ENCODE measurements around the gene NLRP2B.
"Not testable (repeated sequence)": the region's sequence is repeated elsewhere in the genome, so short reads cannot be mapped to it uniquely, and the experiment has no call there.

Gene NLRP2B

DNA sequence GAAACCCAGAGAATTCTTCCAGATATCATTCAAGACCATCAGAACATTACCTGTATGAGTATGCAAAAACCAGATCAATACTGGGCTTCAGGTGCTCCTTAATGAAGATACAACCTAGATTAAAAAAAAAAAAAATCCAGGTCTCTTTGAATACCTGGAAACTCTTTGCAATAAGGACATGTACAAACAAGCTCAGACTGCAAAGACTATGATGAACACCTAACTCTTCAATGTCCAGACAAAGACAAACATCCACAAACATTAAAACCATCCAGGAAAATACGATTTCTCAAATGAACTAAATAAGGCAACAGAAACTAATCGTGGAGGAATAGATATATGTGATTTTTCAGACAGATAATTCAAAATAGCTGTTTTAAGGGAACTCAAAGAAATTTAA, 38.7 kb downstream of the NLRP2B start:
- no peak for DNase-seq
- no peak for TF ChIP-seq GATA1 (IDR thresholded peaks at IDR 0.05; ENCODE audit: low read depth, low read length)
- TF ChIP-seq POLR2A (IDR thresholded peaks at IDR 0.05; ENCODE audit: low read length): no peak

DNA sequence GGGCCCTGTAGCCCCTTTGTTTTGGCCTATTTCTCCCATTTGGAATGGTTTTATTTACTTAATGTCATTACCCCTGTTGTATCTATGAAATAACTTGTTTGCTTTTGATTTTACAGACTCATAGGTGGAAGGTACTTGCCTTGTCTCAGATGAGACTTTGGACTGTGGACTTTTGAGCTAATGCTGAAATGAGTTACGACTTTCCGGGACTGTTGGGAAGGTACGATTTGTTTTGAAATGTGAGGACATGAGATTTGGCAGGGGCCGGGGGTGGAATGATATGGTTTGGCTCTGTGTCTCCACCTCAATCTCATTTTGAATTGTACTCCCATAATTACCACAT, 39.4 kb downstream of the NLRP2B start:
- TF ChIP-seq GATA1 (IDR thresholded peaks at IDR 0.05; ENCODE audit: low read depth, low read length): no peak
- no peak for TF ChIP-seq POLR2A (IDR thresholded peaks at IDR 0.05; ENCODE audit: low read length)
- DNase-seq: no peak

DNA sequence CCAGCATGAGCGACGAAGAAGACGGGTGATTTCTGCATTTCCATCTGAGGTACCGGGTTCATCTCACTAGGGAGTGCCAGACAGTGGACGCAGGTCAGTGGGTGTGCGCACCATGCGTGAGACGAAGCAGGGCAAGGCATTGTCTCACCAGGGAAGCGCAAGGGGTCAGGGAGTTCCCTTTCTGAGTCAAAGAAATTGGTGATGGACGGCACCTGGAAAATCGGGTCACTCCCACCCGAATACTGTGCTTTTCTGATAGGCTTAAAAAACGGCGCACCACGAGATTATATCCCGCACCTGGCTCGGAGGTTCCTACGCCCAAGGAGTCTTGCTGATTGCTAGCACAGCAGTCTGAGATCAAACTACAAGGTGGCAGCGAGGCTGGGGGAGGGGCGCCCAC, 50.6 kb downstream of the NLRP2B start:
- not testable (repeated sequence) for DNase-seq
